ENCODE results near the gene NINJ2. TPM values are rescaled to one million over a fixed set of nuclear protein-coding genes. Genes with fewer than 3 reads are reported as not detected.

Gene NINJ2
- total RNA-seq, 1 experiment from 2014 or later, result not detected

DNA sequence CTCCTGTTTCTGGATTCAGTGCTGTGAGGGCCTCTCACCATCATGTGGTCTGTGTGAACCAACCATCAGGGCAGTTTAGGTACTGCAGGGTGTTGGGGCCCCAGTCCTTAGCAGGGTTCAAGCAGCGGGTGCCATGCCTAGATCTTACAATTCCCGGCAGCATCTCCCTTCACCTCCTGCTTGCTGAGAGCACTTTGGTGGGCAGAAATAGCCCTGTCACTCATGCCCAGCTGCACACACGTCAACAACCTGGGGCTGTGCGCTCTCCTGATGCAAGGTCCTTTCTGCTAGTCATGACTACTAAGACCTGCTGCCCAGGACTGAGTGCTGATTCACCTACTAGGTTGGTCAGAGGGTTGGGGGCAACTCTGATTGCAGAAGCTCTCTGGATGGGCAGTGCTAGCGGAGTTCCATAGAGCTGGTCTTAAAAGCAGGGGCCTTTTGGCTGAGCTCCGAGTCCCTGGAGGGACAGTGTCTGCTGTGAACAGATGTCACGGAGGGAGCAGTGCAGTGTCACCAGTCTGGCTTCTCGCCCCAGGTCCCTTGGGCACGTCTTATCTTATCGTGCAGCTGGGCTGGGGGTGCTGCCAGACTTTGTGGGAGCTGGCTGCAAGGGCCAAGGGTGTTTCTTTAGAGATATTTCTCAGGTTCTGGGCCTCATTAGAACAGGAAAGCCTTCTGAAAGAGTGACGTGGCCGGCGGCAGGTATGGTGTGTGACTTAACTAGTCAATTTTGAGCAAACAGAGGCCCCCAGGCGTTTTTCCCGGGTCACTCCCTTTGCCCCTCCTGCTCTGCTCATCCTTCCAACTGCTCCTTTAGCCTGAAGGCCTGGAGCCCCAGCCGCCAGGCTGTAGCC, 71.8 kb downstream of the NINJ2 start:
- H3K27me3 Mint-ChIP-seq (ENCODE audit: unreplicated experiment), result peaks cover 73% of the 10 kb centered on the region
- CTCF ChIA-PET, result interaction anchor here (0.6 kb wide), 1 partner anchor 69 kb away, joined by 3 read pairs; no protein-coding TSS in a partner anchor
- no TSS peak for BruUV-seq (replicated peaks)
- H3K4me1 Mint-ChIP-seq (ENCODE audit: low read depth, unreplicated experiment), result no peaks in the 10 kb centered on the region
- H3K9me3 Mint-ChIP-seq (ENCODE audit: low read depth, unreplicated experiment), result no peaks in the 10 kb centered on the region
- DNase-seq, result no peak
- H3K27ac Mint-ChIP-seq (ENCODE audit: unreplicated experiment), result no peak overlapping the region
- H3K4me3 Mint-ChIP-seq (ENCODE audit: low read depth, unreplicated experiment), result no peak overlapping the region
- H3K36me3 Mint-ChIP-seq (ENCODE audit: insufficient read depth, unreplicated experiment), result no peaks in the 10 kb centered on the region
- TF ChIP-seq, protein P1, sequence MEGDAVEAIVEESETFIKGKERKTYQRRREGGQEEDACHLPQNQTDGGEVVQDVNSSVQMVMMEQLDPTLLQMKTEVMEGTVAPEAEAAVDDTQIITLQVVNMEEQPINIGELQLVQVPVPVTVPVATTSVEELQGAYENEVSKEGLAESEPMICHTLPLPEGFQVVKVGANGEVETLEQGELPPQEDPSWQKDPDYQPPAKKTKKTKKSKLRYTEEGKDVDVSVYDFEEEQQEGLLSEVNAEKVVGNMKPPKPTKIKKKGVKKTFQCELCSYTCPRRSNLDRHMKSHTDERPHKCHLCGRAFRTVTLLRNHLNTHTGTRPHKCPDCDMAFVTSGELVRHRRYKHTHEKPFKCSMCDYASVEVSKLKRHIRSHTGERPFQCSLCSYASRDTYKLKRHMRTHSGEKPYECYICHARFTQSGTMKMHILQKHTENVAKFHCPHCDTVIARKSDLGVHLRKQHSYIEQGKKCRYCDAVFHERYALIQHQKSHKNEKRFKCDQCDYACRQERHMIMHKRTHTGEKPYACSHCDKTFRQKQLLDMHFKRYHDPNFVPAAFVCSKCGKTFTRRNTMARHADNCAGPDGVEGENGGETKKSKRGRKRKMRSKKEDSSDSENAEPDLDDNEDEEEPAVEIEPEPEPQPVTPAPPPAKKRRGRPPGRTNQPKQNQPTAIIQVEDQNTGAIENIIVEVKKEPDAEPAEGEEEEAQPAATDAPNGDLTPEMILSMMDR (IDR thresholded peaks at IDR 0.05; ENCODE audit: unreplicated experiment), result no peak
- intact Hi-C loops (cut with micrococcal nuclease; ENCODE audit: unreplicated experiment), result no loop called here

DNA sequence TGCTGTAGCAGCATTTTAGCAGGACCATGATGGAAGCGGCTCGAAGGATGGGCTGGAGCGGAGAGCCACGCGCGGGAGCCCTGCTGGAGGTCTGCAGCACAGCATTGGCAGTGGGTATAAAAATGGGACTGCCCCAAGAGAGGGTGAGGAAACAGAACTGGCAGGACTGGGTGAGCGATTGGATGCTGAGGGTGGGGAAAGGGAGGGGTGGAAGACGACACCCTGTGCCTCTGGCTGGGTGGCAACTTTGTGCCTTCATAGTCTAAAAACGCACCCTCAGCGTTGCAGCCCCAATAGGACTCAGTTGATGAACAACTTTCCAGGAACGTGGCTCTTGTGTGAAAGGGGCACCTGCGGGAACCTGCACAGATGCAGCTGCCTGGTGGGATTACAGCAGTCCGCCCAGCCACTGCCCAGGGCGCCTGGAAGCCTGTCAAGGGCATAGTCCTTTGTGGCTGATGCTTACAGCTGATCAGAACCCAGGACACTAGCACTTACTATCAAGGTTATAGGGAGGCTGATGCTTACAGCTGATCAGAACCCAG, 73.0 kb downstream of the NINJ2 start:
- H3K4me1 Mint-ChIP-seq (ENCODE audit: low read depth, unreplicated experiment), result no peaks in the 10 kb centered on the region
- BruUV-seq (replicated peaks), result no TSS peak
- CTCF ChIA-PET, result no interaction called here
- TF ChIP-seq, protein P1 (IDR thresholded peaks at IDR 0.05; ENCODE audit: unreplicated experiment), result no peak
- no peak for DNase-seq
- H3K9me3 Mint-ChIP-seq (ENCODE audit: low read depth, unreplicated experiment), result no peaks in the 10 kb centered on the region
- peaks cover 78% of the 10 kb centered on the region for H3K27me3 Mint-ChIP-seq (ENCODE audit: unreplicated experiment)
- intact Hi-C loops (cut with micrococcal nuclease; ENCODE audit: unreplicated experiment), result no loop called here
- no peak overlapping the region for H3K4me3 Mint-ChIP-seq (ENCODE audit: low read depth, unreplicated experiment)
- no peaks in the 10 kb centered on the region for H3K36me3 Mint-ChIP-seq (ENCODE audit: insufficient read depth, unreplicated experiment)
- H3K27ac Mint-ChIP-seq (ENCODE audit: unreplicated experiment), result no peak overlapping the region

DNA sequence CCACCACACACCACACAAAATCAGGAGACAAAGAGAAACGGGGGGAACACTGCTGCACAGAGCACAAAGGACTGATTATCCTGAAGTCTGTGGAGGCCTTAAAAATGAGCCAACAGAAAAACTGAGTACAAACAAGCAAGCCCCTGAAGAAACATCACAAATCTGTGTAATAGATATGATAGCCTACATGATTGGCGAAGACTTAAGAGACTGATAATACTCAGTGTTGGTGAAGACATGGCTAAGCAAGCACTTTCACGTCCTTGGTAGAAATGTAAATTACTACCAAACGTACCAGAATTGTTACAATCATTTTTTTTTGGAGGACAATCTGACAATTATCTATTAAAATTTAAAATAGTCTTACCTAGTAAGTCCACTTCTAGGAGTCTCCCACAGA, 74.6 kb downstream of the NINJ2 start:
- DNase-seq, result no peak
- intact Hi-C loops (cut with micrococcal nuclease; ENCODE audit: unreplicated experiment), result no loop called here
- Mint-ChIP-seq H3K27ac (ENCODE audit: unreplicated experiment) (no peak overlapping the region), H3K4me3 (ENCODE audit: low read depth, unreplicated experiment) (no peak overlapping the region), H3K36me3 (ENCODE audit: insufficient read depth, unreplicated experiment) (no peaks in the 10 kb centered on the region), H3K9me3 (ENCODE audit: low read depth, unreplicated experiment) (no peaks in the 10 kb centered on the region), H3K27me3 (ENCODE audit: unreplicated experiment) (peaks cover 69% of the 10 kb centered on the region), H3K4me1 (ENCODE audit: low read depth, unreplicated experiment) (no peaks in the 10 kb centered on the region)
- TF ChIP-seq, protein P1 (IDR thresholded peaks at IDR 0.05; ENCODE audit: unreplicated experiment), result no peak
- BruUV-seq (replicated peaks), result no TSS peak
- CTCF ChIA-PET, result interaction anchor here (0.6 to 0.7 kb wide), 2 partner anchors 34 to 490 kb away, joined by 3 read pairs; no protein-coding TSS in a partner anchor

DNA sequence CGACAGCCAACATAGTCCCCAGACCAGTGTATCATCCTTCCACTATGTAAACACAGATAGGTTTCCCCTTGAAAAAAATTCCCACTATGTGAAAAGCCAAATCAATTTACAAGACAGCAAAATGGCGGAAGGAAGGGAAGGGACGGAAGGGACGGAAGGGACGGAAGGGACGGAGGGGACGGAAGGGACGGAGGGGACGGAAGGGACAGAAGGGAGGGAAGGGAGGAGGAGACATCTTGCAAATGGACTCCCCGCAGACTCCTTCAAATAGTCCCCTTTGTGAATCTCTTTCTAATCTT, 75.3 kb downstream of the NINJ2 start:
- no peak for DNase-seq
- no TSS peak for BruUV-seq (replicated peaks)

More for the DNA sequence above, 75.3 kb downstream of the NINJ2 start:
- no peaks in the 10 kb centered on the region for H3K9me3 Mint-ChIP-seq (ENCODE audit: low read depth, unreplicated experiment)
- CTCF ChIA-PET, result no interaction called here
- no peak overlapping the region for H3K27ac Mint-ChIP-seq (ENCODE audit: unreplicated experiment)
- no peak overlapping the region for H3K4me3 Mint-ChIP-seq (ENCODE audit: low read depth, unreplicated experiment)
- TF ChIP-seq, protein P1 (IDR thresholded peaks at IDR 0.05; ENCODE audit: unreplicated experiment), result no peak
- intact Hi-C loops (cut with micrococcal nuclease; ENCODE audit: unreplicated experiment), result no loop called here
- no peaks in the 10 kb centered on the region for H3K36me3 Mint-ChIP-seq (ENCODE audit: insufficient read depth, unreplicated experiment)
- H3K4me1 Mint-ChIP-seq (ENCODE audit: low read depth, unreplicated experiment), result no peaks in the 10 kb centered on the region
- peaks cover 63% of the 10 kb centered on the region for H3K27me3 Mint-ChIP-seq (ENCODE audit: unreplicated experiment)
